Body of pancreas (tissue), 4 donors: ENCODE data around the gene DLL4.

Source experiments
- CTCF ChIP-seq, 7 experiments: fragments of 450-650 bp in 4 of 7; fragments of 200-600 bp in 3 of 7; sonication (generic) in 3 of 7; IDR thresholded peaks; one replicate each; pipeline ENCODE4 v1.5.1; 2016 to 2019; ENCODE audit warnings: antibody characterized with exemption in 7 of 7
- POLR2A ChIP-seq, 3 donors: fragments of 450-650 bp; IDR thresholded peaks; one replicate each; pipeline ENCODE4 v1.6.1; 2016; ENCODE audit warnings: antibody characterized with exemption in 3 of 3, mild to moderate bottlenecking in 2 of 3

- TF ChIP-seq CTCF (IDR thresholded peaks at IDR 0.05) (no peak), POLR2A (IDR thresholded peaks at IDR 0.05) (no peak)
Measured at GRCh38 chr15:40958723-40959122, 29.6 kb downstream of the DLL4 start.
